NT2/D1 (cell line): ENCODE results near the gene KMT2E.
"Not testable (repeated sequence)": the region's sequence is repeated elsewhere in the genome, so short reads cannot be mapped to it uniquely, and the experiment has no call there.

Experiments used
- DNase-seq: peaks from one replicate; pipeline ENCODE4 v3.0.0-alpha.2; 2011; ENCODE audit warnings: low read depth, low spot score
- H3K27me3 ChIP-seq: 2 replicates; pipeline ENCODE4 v1.6.0; 2011; ENCODE audit warnings: mild to moderate bottlenecking; ENCODE audit not compliant: insufficient read length, insufficient read depth
- H3K36me3 ChIP-seq: 2 replicates; pipeline ENCODE4 v1.6.1; 2011; ENCODE audit warnings: mild to moderate bottlenecking, low read length, mixed read lengths; ENCODE audit not compliant: insufficient read depth, insufficient read length
- H3K4me1 ChIP-seq: 2 replicates; pipeline ENCODE4 v1.5.1; 2011; ENCODE audit not compliant: insufficient read depth, insufficient read length
- H3K4me3 ChIP-seq: 2 replicates; pipeline ENCODE4 v1.5.1; 2011; ENCODE audit warnings: low read depth; ENCODE audit not compliant: insufficient read length
- H3K9ac ChIP-seq: 2 replicates; pipeline ENCODE4 v1.6.0; 2011; ENCODE audit warnings: low read depth; ENCODE audit not compliant: insufficient read length
- H3K9me3 ChIP-seq: 2 replicates; pipeline ENCODE4 v1.5.1; 2011; ENCODE audit warnings: mild to moderate bottlenecking, low read length; ENCODE audit not compliant: insufficient read depth
- SUZ12 ChIP-seq: IDR thresholded peaks from 2 replicates; pipeline ENCODE4 v1.6.1; 2011; ENCODE audit not compliant: insufficient read length, insufficient read depth; ENCODE audit errors: extremely low read depth
- YY1 ChIP-seq: IDR thresholded peaks from 2 replicates; pipeline ENCODE4 v1.6.1; 2011; ENCODE audit not compliant: insufficient read length, insufficient read depth
- ZNF274 ChIP-seq: IDR thresholded peaks from 2 replicates; pipeline ENCODE4 v1.6.1; 2011; ENCODE audit warnings: mild to moderate bottlenecking, low read depth, low read length

Gene KMT2E

GRCh38 chr7:104969183-104969582, 44.8 kb upstream of the KMT2E start:
- no peaks in the 10 kb centered on the region for H3K9me3 ChIP-seq
- no peaks in the 10 kb centered on the region for H3K36me3 ChIP-seq
- TF ChIP-seq SUZ12 (no peak), YY1 (no peak), ZNF274 (no peak)
- H3K4me1 ChIP-seq: no peaks in the 10 kb centered on the region
- H3K9ac ChIP-seq: no peak overlapping the region
- DNase-seq: no peak
- no peak overlapping the region for H3K4me3 ChIP-seq
- no peaks in the 10 kb centered on the region for H3K27me3 ChIP-seq

GRCh38 chr7:104971290-104972071, 42.5 kb upstream of the KMT2E start:
- Histone ChIP-seq H3K4me3 (no peak overlapping the region), H3K9me3 (no peaks in the 10 kb centered on the region), H3K27me3 (no peaks in the 10 kb centered on the region), H3K36me3 (no peaks in the 10 kb centered on the region), H3K9ac (no peak overlapping the region), H3K4me1 (no peaks in the 10 kb centered on the region)
- TF ChIP-seq SUZ12 (no peak), ZNF274 (no peak), YY1 (no peak)
- no peak for DNase-seq

- Histone ChIP-seq H3K27me3 (no peaks in the 10 kb centered on the region), H3K36me3 (no peaks in the 10 kb centered on the region), H3K9ac (no peak overlapping the region), H3K4me3 (no peak overlapping the region), H3K4me1 (no peaks in the 10 kb centered on the region), H3K9me3 (no peaks in the 10 kb centered on the region)
- TF ChIP-seq SUZ12 (no peak), YY1 (no peak), ZNF274 (no peak)
- no peak for DNase-seq
Observed at GRCh38 chr7:104972500-104972899, 41.5 kb upstream of the KMT2E start.

GRCh38 chr7:104973227-104973626, 40.8 kb upstream of the KMT2E start:
- no peak overlapping the region for H3K9ac ChIP-seq
- H3K4me3 ChIP-seq: no peak overlapping the region
- H3K9me3 ChIP-seq: no peaks in the 10 kb centered on the region
- H3K27me3 ChIP-seq: no peaks in the 10 kb centered on the region
- DNase-seq: no peak
- H3K4me1 ChIP-seq: no peaks in the 10 kb centered on the region
- H3K36me3 ChIP-seq: peaks cover 3% of the 10 kb centered on the region
- TF ChIP-seq ZNF274 (no peak), SUZ12 (no peak), YY1 (no peak)

GRCh38 chr7:104973909-104974415, 40.0 kb upstream of the KMT2E start:
- H3K4me3 ChIP-seq: no peak overlapping the region
- no peaks in the 10 kb centered on the region for H3K9me3 ChIP-seq
- no peaks in the 10 kb centered on the region for H3K27me3 ChIP-seq
- no peaks in the 10 kb centered on the region for H3K4me1 ChIP-seq
- peaks cover 3% of the 10 kb centered on the region for H3K36me3 ChIP-seq
- no peak overlapping the region for H3K9ac ChIP-seq
- TF ChIP-seq YY1: no peak
- no peak for DNase-seq

- H3K9ac ChIP-seq, H3K9me3 ChIP-seq, H3K36me3 ChIP-seq, DNase-seq, H3K27me3 ChIP-seq, H3K4me1 ChIP-seq, H3K4me3 ChIP-seq: not testable (repeated sequence)
Observed at GRCh38 chr7:104975553-104975952, 38.5 kb upstream of the KMT2E start.

GRCh38 chr7:104976966-104977636, 36.9 kb upstream of the KMT2E start:
- H3K4me3 ChIP-seq: no peak overlapping the region
- no peak overlapping the region for H3K9ac ChIP-seq
- no peaks in the 10 kb centered on the region for H3K4me1 ChIP-seq
- no peak for TF ChIP-seq SUZ12
- no peak for TF ChIP-seq ZNF274
- no peak for TF ChIP-seq YY1
- H3K27me3 ChIP-seq: no peaks in the 10 kb centered on the region
- peaks cover 3% of the 10 kb centered on the region for H3K36me3 ChIP-seq
- no peak for DNase-seq
- H3K9me3 ChIP-seq: no peaks in the 10 kb centered on the region
